CD4-positive, alpha-beta T cell treated with Interferon alpha-2 for 1 hour (primary cell): ENCODE measurements around the gene DNAH14.

ENCODE experiments used
- DNase-seq, 2 donors: peaks; one replicate each; pipeline ENCODE4 v3.0.0-alpha.2; 2020 to 2022

Gene DNAH14

DNA sequence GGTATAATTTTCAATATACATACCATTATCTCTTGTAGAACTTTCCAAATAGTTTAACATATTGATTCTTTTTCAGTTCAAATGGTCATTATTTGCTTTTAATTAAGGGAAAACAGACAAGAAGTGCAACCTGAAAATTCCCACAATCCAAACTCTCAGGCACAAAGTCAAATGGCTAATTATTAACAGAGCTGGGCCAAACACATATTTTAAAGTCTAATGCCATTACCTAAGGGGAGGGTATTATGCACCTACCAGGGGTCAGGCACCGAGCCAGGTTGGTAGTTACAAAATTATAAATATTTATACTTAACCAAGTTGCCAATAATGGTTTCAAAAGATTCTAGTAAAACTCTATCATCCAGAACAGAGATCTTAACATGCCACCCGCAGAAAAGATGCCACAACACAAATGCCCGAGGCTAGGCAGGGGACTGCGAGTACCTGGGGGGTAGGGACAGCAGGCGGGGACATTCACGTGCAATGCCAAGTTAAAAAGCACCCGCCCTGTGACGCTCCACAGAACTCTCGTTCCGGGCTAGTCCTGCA, 483.4 kb downstream of the DNAH14 start:
- no peak for DNase-seq

DNA sequence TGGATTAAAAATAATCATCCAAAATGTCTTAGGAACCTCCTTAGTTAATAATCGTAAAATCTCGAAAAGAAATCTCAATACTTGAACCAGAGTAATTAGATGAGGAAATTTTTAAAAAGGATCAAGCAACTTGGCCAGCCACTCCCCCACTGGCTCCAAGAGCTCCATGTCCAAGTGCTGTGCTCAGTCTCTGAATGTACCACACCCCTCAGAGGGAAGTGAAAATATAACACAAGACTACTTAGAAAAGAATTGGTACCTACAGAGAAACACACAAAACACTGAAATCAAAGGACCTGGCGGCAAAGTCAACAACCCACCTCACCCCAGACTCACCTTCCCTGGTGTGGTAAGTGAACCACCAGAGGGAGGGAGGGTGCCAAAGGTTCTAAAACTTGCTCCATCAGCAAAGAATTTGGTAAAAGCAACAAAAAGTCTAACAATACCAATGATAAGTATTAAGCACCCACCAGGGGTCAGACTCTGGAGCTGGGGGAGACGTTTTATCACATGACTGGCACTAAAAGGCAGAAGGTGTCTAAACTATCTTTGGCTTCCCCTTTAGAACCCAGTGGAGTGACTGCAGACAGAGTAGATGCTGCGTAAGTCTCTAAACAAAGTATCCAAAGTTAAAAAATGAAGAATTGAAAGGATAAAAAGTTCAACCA, 484.4 kb downstream of the DNAH14 start:
- no peak for DNase-seq

DNA sequence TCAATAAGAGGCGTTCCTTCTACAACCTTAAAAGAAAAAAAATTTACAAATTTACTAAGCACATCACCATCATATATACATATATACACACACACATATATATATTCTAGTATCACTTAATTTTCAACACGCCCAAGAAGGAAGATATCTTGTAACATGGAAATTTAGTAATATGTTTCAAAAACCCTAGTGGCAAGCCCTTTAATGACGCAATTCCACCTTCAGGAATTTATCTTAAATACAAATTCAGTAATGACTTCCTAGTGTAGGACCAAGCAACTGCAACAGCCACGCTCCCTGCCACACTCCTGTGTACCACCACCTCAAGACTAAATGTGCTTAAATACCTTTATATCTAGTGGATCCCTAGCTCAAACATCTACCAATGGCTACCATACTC, 485.8 kb downstream of the DNAH14 start:
- no peak for DNase-seq

DNA sequence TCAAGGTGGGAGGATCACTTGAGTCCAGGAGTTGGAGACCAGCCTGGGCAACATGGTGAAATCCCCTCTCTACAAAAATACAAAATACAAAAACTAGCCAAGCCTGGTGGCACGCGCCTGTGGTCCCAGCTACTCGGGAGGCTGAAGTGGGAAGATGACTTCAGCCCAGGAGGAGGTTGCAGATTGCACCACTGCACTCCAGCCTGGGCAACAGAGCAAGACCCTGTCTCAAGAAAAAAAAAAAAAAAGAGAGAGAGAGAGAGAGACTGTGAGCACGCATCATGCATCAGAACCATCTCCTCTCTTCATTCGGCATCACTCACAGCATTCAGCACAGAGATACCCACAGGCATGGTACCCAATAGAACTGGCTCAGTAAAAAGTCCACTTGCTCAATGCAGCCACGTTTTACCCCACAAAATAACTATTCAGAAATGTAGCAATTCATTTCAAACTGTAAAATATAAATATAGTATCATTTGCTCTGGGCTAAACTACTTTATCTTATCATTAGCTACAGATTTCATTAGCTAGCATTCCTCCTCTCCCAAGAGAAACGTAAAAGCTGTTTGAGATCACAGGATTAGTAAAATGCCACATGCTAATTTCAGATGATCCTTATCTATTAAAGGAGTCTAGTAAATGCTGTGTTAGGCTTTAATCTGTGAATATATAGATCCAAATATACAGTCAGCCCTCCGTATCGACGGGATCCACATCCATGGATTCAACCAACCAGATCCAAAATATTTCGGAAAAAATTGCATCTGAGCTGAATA, 486.7 kb downstream of the DNAH14 start:
- no peak for DNase-seq

DNA sequence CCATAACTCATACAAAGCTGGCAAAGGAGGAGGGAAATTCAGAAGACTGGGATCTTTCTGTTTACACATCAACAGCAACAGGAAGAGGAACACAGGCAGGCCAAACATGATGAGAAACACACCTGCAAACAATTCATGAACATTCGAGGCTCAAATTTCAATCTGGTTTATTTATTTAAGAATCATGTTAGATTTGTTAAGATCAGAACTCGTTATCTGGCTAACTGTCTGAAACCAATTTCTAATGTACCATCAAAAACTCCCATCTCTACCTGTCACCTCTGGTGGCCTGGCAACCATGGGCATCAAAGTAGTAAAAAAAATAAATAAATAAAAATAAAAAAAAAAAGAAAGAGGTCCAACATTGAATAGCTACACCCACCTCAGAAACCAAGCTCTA, 488.6 kb downstream of the DNAH14 start:
- DNase-seq, result no peak

DNA sequence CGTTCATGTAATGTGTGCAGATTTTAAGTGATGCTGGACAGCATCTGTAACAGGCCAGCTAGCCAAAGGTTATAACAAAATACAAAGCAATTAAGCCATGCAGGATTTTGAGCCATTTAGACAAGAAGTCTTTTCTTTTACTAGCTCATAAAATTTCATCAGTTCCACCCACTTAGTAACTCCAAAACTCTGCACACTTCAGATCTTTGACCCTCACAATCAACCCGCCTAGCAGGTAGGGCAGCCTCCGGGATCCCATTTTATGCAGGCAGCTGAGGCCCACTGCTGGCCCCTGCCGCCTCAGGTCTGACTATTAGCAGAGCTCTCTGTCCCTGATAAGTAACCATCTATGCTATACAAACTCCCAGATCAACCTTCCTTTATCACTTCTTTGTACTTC, 489.1 kb downstream of the DNAH14 start:
- DNase-seq, result no peak

DNA sequence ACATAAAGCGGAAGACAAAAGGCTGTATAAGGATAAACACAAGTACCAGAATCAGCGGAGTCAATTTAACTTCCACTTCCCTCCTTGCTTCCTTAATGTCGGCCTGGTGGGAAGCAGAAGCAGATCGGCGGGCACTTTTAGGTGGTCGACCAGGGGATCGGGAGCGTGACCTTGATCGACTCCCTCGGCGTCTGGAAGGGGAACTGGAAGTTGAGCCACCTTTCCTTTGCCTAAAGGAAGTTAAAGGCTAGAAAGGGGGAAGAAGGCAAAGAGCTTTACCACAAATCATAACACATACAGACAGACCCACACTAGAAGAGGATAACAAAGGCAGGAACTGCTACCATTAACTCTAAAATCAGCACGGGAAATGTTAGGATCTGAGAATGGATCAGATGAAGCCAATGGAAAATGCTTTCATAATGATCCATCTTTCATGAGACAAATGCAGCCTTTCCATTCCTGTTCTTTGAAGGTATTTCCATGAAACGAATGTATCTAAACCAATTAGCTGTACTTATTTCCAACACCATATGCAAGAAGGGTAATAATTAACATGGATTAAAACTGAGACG, 492.6 kb downstream of the DNAH14 start:
- DNase-seq, result no peak

DNA sequence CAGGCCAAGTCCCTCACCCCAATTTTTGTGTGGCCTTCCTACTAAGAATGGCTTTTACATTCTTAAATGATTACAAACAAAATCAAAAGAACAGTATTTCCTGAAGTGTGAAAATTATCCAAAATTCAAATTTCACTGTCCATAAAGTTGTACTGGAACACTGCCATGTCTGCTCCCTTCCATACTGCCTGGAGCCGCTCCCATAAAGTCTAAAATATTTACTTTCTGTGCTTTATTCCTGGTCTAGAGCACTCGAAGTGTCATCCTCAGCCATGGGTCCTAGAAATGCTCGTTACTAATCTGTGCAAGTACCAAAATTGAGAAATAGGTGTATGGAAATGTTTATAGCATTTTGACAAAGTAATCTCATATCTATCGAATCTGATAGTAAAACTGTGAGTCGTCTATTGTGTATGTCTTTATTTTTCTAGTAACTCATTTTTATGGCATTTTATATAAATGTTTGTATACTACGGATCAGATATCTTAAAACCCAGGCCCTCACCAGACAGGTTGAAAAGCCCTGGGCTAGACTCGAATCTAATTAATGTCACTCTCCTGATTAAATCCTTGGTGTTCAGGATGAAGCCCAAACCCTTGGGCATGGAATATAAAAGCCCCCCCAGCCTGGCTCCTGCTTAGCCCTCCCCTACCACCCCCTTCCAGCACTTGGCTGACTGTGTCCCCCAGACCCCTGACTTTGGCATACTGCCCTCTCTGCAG, 493.5 kb downstream of the DNAH14 start:
- DNase-seq, result no peak

DNA sequence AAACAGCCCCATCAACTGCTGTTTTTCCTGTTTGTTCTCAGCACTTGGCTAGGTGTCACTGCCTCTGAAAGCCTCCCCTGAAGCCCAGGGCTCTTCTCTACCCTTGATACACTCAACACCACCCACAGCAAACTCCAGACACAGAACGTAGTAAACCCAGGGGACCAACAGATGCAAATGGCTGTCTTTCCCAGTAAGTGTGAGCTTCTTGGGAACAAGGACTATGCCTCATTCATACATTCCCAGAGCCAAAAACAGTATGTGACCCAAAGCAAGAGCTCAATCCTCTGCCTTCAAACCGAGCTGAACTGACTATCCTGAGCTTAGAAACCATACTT, 494.0 kb downstream of the DNAH14 start:
- no peak for DNase-seq

DNA sequence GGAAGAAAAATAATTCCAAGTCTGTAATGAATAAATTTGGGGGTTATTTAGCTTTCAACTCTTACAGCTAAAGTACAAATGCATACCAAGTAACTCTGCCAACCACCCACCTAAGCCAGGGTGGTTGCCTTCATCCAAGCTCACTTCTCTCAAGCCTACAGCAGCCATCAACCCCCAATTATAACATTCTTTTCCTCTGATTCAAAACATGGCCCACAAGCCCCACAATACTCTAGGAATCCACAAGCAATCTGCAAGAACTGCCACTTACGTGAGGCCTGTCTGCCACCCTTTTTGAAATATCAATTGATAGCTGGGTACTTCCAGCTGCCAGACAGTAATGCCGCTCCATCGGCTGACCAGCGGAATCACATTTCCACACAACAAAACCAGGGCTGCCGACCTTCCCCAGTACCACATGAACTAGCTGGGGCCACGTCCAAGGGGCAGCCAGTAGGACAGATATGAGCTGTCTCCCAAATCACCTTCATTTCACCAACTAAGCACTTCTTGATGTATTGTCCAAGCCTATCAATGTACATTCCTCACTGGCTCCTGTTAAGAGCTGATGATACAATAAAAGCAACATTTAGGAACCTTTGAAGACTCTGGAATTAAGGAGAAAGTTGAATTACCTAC, 495.2 kb downstream of the DNAH14 start:
- DNase-seq, result no peak

DNA sequence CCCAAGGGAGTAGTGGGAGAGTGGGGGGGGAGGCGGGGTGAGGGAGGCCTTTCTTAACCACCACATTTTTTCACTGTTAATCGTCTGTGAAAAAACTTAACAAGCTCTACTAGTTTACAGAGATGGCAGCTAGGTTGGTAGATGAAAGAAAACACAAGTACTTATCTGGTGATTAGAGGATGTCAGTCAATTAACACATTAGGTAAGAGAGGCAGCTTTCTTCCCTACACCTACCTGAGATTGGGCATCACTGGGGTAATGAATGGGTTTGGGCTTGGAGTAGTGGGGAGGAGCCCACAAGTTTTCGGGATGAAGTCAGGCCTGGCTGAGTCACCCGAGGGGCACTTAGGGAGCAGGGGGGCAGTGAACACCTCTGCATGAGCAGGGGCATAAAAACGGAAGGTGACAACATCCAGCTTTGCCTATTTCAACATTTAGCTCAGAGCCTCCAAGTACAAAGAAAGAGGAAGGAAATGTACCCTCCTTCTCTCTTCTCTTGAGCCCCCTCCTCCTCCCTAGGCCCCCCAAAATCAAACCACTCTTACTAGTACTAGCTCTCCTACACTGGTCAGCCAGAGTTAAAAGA, 495.8 kb downstream of the DNAH14 start:
- peak in 1 of 2 donors; percentile 5 for DNase-seq

DNA sequence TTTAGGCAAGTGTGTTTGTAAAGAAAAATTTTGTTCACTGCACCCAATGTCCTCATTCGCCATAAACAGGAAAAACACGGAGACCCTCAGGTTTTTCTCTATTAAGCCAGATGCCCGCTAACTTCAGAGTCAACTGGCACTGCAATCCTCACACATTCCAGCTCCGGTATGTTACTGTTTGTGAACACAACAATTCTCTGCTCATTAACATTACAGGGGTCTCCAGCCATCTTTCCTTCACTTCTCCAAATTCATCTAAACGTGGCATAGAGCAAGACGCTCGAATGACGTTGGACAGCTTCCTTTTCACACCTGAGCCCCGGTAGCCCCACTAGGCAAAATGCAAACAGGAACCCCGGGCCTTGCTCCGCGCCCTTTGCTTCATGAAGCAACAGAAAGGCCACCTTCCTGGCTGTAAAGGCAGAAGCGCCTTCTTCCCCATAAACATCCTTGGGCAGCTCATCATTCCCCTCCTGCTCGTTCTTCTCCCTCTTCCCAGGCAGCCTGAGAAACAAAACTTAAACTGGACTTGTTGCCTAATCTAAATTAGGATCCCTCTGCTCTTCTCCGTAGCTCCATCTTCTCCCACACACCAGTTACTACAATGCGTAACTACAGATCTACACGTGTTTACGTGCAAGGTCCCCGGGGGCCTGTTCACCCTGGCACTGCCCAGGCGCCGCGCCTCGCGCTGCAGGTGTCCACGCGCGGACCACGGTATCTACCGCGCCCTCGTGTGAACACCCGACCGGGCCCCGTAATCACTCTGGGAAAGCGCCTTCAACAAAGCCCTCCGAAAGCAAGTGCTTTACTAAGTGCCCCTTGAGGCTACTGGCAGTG, 497.1 kb downstream of the DNAH14 start:
- peak; percentile 39 to 51 for DNase-seq

DNA sequence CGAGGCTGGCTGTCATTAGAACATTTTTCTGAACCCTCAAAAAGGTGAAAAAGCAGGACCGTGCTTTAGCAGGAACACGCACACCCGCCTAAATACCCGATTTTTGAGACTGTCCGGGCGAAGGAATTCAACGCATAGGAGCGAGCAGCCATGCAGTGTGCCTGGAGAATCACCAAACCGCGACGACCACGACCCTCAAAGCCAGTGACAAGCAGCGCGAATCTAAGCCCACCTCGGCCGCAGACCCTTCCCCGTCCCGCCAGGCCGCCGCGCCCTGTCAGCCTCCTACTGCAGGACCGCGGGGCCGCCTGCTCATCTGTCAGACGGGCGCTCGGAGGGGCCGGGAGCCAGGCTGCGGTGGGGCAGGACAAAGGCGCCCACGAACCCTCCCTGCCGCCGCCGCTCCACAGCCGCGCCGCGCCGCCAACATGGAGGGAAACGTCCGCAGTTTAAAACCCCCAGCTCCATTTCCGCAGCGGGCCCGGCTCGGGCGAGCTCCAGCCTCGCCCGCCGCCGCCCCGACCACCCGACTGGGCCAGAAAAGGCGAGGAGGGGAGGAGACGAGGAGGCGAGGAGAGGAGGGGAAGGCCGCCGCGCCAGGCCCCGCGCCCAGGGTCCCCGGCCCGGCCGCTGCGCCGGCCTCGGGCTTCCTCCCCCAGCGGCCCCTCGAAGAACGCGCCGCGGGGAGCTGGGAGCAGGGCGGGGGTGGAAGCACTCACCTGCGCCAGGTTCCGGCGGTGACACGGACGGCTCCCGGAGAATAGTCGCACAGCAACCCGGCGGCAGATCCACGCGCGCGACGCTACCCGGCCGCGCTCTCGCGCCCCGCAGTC, 498.0 kb downstream of the DNAH14 start, which contains the start of gene LBR:
TSS of gene LBR (minus strand) at position 804 of the 833 bp plus-strand sequence. CDS start 3,963 bp downstream, outside the sequence.
- no peak for DNase-seq

DNA sequence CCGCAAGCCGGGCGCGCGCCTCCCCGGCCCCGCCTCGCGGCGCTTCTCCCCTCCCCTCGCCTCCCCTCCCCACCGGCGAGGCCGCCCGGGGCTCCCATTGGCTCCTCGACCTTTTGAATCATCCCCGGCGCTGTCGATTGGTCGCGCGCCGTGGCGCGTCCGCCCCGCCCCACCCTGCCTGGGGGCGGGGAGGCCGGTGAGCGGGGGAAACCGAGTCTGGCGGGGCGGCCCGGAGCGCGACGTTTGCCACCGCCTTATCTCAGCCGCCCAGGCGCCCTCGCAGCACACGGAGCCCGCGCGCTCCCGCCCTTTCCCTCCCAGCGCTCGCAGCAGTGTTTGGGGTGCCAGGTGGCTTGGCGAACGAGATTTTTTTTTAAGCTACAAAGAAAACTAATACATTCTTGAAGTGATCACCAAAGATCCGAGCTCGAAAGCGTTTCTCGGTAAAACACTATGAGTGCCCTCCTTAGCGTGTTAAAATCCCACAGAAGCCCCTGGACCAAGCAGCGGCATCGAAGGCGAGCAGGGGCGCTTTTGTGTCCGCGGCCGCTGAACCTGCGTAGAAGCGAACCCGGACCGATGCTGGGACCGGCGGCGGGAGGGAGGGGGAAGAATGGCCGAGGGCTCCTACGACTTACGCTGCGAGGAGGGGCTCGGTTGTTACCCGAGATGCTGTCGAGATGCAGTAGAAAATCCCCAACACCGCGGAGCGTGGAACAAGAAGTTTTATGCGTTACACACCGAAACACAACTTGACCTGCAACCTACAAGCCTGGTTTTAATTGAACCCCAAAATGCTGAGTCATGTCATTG, 498.8 kb downstream of the DNAH14 start:
- peak; percentile 91 to 94 for DNase-seq

DNA sequence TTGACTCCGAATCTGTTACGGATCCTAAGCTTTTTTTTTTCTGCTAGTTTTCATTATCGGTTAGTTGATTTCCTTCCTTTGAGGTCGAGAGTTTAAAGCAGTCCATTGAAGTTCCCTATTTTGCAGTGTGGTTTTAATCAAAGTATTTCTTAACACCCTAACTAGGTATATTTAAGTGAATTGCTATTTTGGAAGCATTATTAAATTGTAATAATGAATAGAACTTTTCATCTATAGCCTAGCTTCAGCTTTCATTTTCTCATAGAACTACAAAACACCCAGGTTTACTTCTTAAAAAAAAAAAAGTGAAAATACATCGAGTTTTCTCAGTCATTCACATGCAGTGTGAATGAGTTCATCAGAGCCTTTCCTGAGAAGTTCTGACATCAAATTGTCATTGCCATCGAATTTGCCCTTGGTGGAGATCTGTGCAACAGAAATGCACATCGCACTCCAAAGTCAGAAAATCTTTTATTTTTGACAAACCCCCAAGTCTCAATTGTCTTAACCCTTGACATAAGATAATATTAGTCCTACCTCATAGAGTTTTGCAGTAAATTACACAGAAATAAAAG, 499.5 kb downstream of the DNAH14 start:
- no peak for DNase-seq

DNA sequence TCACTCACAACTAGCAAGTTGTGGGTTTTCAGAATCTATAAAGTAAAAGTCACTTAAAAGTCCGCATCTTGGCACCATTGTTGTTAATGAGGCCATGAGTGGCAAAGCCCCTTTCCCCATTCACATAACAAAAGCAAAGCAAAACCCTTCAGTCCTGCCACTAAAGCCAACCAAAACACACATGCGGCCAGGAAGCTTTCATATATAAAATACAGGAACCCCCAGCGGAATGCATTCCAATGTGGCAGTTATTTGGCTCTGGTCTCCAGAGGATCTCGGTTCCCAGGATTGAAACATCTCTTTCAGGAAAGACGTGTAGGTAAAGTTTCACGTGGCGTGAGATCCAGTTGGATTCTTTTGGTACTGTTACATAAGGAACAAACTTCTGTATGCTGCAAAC, 500.8 kb downstream of the DNAH14 start:
- no peak for DNase-seq

DNA sequence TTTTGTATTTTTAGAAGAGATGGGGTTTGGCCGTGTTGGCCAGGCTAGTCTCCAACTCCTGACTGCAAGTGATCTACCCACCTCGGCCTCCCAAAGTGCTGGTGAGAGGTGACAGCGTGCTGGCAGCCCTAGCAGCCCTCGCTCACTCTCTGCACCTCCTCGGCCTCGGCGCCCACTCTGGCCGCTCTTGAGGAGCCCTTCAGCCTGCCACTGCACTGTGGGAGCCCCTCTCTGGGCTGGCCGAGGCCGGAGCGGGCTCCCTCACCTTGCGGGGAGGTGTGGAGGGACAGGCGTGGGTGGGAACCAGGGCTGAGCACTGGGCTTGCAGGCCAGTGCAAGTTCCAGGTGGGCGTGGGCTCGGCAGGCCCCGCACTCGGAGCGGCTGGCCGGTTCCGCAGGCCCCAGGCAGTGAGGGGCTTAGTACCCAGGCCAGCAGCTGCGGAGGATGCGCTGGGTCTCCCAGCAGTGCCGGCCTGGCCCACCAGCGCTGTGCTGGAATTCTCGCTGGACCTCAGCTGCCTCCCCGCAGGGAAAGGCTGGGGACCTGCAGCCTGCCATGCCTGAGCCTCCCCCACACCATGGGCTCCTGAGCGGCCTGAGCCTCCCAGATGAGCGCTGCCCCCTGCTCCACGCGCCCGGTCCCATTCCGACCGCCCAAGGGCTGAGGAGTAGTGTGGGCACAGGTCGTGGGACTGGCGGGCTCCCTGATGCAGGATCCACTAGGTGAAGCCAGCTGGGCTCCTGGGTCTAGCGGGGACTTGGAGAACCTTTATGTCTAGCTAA, 501.8 kb downstream of the DNAH14 start:
- DNase-seq, result no peak

DNA sequence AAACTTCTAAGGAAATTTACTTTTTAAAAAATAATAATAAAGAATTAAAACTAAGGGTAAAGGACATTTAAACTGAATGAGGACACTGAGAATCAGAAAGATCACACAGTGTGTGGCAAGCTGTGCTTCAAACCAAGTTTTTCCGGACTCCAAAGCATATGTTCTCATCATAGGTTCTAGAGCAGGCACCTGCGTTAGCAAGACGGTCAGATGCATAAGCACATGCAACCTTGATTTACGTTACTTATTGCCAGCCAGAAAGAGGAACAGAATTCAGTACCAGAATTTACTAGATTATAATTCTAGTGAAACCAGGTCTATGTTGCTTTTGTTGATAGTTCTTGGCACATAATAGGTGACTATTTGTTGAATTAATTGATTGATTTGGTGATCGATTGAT, 504.6 kb downstream of the DNAH14 start:
- no peak for DNase-seq
